Stimulated activated CD4-positive, alpha-beta T cell treated with anti-CD3 and anti-CD28 coated beads, Interleukin-2, amount 100 ng/mL, for 48 hours (primary cell): ENCODE measurements around the gene PNKD.

Experiments used
- DNase-seq, 2 donors: peaks; one replicate each; pipeline ENCODE4 v3.0.0-alpha.2; 2020

Gene PNKD

DNA sequence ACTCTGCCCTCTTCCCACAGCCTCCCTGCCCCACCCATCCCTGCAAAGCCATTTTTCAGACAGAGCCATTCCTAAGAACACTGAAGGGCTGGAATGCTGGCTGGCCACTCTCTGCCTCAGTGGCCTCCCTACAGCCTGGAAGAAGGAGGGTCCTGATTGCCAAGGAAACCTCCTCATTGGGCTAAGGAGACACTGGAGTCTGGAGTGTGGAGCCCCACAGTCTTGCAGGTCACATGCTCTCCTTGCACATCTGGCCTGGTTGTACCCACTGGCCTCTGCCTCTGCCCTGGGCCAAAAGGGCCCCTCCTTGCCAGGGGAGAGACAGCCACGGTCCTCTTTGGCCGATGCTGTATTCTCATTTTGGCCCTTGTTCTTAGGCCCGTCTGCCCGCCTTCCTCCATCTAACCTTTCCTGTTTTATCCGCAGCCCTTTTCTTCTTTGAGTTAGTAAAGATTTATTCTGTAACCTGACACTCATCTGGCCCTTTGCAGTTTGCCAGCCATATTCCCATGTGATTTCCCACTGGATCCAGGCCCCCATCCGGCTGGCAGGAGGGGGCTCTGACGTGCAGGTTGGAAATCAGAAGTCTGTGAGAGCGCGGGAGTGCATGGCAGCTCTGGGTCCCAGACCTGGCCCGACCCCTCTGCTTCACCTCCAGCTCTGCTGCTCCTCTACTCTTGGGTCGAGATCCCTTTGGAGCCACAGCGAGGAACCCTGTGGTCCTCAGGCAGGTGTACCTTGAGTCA lies 75.3 kb downstream of the PNKD start:
- DNase-seq, result no peak

DNA sequence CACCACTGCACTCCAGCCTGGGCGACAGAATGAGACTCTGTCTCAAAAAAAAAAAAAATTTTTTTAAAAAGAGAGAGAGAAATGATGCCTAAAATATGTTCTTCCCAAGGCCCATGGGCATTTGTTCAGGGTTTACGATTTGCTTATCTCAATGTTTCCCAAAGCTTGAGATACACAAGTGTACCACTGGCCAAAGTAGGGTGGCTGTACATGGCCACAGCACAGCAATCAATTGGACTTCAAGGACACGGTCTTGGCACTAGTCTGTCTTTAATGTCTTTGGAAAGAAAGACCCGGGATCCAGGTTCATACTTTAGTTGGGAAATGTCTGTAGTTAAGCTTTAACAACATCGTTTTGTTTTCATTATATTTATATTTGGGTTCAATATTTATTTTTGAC lies 76.9 kb downstream of the PNKD start:
- DNase-seq, result no peak

DNA sequence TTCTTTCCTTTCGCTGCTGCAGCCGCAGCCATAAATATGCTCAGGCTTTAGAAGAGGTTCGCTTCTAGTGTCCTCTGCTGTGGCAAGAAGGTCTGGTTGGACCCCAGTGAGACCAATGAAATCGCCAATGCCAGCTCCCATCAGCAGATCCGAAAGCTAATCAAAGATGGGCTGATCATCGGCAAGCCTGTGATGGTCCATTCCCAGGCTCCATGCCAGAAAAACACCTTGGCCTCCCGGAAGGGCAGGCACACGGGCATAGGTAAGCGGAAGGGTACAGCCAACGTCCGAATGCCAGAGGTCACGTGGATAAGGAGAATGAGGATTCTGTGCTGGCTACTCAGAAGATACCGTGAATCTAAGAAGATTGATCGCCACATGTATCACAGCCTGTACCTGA lies 83.7 kb downstream of the PNKD start:
- DNase-seq, result no peak

DNA sequence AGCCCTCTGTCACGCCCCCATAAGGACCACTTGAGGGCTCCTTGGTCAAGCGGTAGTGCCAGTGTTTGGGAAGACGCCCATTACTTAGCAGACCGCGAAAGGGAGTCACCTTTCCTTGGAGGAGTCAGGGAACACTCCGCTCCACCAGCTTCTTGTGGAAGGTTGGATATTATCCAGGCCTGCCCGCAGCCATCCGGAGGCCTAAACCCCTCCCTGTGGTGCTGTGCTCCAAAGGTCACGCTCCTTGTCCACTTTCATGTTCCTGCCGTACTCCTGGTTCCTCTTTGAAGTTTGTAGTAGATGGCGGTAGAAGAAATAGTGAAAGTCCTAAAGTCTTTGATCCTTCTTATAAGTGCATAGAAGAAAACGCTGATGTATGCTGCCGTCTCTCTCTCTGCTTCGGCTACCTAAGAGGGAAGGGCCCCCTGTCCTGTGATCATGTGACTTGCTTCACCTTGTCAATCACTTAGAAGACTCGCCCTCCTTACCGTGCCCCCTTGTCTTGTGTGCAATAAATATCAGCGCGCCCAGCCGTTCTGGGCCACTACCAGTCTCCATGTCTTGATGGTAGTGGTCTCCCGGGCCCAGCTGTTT lies 84.6 kb downstream of the PNKD start:
- DNase-seq, result no peak

DNA sequence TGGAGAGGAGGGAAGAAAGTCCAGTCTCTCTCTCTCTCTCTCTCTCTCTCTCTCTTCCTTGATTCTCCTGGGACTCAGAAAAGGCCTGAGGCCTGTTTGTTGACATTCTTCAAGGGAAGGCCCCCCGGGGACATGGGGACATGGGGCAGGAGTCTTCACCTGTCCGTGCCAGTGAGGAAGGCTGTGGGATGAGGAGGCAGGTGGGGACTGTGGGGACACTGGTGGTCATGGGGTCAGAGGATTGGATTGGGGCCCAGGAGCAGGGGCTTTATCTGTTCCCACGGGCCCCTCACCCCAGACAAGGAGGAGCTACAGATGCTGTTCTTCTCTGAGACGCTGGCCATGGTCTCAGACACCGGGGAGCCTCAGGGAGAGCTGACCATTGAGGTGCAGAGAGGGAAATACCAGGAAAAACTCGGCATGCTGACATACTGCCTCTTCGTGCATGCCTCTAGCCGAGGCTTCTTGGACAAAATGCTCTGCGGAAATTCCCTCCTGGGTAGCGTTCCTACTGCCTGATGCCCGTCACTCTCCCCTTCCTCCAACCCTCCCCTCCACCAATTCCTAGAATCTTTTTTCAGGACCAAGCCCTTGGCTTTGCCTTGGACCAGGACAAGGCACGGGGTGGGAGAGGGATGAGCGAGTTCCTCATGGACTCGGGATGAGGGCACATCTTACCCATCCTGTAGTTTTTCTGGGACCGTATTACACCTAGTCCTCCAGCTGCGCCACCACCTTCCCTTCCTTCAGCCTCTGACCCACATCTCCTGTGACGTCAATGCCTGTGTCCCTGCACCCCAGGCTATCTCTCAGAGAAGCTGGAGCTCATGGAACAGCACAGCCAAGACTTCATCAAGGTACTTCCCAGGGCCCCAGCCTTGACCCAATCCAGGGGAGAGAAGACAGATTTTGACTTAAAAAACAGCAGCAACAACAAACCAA lies 87.2 kb downstream of the PNKD start:
- DNase-seq, result no peak

DNA sequence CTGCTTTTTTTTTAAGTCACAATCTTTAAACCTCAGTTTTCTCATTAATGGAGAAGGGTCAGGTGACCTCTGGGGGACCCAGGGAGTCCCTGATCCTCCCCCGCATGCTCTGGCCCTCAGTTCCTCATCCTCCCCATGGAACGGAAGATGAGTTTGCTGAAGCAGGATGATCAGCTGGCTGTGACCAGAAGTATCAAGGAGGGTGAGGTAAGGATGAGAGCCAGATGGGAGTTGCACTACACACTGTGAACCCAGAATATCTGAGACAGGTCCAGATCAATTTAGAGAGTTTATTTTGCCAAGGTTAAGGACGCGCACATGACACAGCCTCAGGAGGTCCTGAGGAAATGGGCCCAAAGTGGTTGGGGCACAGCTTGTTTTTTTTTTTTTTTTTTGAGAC lies 90.1 kb downstream of the PNKD start:
- no peak for DNase-seq

DNA sequence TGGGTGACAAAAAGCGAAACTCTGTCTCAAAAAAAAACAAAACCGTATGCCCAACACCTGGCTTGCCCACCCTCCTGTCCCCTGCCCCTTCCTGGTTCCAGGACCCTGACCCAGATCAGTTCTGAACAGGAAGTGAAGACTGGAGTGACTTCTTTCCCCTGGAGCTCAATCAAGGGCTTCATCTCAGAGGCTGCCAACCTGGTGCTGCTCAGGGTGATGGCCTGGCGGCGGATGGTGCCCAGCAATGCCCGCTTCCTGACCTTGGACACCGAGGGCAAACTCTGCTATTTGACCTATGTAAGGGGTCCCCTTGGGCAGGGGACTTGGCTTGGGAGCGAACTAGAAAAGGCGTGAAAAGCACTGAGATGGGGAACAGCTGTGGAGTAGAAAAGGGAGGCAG lies 92.3 kb downstream of the PNKD start:
- no peak for DNase-seq

DNA sequence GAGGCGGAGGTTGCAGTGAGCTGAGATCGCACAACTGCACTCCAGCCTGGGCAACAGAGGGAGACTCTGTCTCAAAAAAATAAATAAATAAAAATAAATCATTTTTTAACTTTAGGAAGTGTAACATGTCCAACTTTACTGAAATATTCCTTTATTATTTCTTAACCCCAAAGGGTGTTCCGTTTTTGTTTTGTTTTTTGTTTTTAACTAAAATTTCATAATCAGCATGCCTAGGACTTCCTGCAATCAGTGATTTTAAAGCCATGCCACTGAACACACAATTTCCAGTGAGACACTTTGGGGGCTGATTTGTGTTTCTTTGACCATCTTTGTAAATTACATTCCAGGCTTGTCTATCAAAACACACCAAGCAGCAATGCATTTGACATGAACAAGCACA lies 93.4 kb downstream of the PNKD start:
- DNase-seq, result no peak

DNA sequence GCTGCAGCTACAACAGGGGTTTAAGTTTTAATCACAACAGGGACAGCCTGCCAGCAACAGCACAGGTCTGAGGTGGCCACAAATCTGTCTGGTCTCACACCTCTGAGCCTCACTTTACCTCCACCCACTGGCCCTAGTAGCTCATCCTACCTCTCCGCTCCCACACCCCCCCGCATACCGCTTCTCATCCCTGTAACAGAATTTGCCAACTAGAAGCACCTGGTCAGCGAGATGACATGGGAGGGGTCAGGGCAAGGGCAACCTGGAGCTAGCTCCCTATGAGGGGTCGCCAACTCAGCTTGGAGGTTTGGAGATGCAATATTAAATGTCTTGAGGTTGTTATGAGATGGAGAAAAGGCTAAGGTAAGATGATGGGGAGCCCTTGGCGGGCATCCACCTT lies 93.9 kb downstream of the PNKD start:
- no peak for DNase-seq

DNA sequence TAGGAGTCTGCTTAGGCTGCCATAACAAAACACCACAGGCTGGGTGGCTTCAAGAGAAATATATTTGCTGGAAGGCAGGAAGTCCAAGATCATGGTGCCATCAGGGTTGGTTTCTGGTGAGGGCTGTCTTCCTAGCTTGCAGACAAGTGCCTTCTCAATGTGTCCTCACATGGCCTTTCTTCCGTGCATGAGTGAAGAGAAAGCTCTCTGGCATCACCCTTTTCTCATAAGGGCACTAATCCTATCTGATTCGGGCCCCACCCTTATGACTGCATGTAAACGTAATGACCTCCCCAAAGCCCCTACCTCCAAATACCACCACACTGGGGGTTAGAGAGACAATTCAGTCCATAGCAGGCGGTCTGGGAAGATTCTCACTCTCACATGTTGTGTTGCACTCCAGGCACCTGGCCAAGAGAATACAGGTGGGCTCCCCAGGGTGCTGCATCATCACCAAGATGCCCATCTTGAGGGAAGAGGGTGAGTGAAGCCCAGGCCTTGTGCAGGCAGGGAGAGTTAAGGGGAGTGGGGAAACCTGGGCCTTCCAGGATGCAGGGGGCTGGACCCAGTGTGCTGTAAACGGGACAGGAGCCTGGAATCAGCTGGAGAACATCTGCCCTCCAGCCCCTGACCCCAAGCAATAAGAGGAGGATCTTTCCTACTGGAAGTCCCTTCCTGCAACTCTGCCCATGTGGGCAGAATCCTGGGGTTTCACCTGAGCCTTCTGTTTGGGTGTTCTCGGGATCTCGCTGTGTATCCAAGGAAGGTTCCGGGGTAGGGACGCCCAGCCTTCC lies 96.5 kb downstream of the PNKD start:
- DNase-seq, result no peak

DNA sequence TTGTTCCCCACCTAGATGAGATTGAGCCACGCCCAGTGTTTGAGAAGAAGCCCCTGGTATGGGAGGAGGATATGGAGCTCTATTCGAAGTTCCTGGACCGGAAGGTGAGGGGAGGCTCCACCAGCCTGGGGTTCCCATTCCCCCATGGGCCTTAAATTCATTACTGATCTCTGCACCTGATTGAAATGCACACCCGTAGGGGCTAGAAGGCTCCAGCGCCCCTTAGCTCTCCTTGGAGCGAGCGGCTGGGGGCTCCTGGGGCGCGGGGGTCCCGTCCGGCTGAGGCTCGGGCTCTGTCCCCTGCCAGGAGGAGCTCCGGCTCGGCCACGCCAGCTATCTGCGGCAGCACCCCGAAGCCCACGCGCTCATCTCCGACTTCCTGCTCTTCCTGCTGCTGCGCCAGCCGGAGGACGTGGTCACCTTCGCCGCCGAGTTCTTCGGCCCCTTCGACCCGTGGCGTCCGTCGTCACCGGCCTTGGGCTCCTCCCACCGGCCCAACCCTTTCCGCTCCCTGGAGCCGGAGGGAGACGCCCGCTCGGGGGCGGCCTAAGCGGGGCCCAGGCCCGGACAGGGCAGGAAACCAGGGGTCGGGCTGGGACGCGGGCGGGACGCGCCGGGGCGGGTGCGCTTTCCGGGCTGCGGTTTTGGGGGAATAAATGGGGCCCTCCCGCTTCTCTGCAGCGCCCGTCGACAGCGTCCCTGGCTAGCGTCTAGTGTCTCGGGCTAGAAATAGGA lies 97.3 kb downstream of the PNKD start:
- peak; percentile 56 to 62 for DNase-seq

DNA sequence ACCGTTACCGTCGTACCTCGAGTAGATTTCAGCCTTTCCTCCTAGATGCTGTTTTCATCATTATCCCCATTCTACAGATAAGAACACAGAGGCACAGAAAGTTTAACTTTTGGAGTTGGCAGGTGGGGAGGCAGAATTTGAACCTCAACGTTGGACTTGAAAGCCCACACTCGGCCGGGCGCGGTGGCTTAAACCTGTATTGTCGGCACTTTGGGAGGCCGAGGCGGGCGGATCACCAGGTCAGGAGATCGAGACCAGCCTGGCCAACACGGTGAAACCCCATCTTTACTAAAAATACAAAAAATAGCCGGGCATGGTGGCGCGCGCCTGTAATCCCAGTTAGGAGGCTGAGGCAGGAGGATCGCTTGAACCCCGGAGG lies 97.8 kb downstream of the PNKD start:
- no peak for DNase-seq

DNA sequence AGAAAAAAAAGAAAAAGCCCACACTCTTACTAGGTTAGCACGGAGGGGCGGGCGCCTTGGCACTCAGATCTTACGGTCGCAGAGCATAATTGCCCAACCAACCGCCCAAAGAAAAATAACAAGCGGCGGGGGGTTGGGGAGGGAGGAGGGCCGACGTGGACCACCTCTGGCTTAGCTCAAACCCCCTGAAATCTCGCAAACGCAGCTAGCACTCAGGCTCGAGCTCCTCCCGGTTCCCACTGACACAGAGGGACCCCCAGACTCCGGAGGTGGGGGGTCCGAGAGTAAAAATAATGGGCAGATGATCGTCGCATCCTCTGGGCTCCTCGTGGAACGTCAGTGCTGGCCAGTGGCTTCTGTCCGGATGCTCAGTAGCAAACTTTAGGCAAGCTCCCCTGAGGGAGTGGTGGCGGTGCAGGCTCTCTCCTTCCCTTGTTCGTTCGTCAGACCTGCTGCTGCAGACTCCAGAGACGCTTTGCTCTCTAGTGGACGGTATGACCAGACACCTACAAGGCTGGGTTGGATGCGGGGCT lies 98.4 kb downstream of the PNKD start:
- no peak for DNase-seq

DNA sequence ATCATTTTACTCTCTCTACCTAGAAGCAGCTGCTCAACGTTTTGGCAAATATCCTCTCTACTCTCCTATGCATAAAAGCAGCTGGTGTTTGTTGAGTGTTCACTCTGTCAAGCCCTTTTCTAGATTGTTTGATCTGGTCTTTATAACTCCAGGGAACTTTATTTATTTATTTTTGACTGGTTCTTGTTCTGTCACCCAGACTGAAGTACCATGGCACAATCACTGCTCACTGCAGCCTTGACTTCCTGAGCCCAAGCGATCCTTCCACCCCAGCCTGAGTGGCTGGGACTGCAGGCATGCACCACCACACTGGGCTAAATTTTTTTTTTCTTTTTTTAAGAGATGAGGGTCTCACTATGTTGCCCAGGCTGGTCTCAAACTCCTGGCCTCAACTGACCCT lies 99.0 kb downstream of the PNKD start:
- no peak for DNase-seq

DNA sequence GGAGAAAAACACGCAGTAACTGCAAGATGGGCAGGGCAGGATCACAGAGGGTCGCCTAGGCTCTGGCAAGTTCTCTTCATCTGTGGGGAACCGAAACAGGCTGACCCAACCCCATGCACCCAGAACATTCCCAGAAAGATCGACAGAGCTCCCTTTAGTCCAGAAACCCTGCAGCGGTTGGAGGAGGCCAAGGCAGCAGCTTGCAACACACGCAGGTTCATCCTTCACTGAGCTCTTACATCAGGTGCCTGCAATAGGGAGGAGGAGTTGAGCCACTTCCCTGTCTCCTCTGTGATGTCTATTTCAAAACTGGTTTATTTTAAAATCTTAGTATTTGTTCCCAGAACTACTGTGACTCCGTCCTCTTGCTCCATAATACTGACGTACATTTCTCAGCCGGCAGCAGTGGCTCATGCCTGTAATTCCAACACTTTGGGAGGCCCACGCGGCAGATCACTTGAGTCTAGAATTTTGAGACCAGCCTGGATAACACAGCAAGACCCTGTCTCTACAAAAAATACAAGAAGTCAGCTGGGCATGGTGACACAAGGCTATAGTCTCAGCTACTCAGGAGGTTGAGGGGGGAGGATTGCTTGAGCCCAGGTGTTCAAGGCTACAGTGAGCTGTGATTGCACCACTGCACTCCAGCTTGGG lies 100.2 kb downstream of the PNKD start:
- no peak for DNase-seq

DNA sequence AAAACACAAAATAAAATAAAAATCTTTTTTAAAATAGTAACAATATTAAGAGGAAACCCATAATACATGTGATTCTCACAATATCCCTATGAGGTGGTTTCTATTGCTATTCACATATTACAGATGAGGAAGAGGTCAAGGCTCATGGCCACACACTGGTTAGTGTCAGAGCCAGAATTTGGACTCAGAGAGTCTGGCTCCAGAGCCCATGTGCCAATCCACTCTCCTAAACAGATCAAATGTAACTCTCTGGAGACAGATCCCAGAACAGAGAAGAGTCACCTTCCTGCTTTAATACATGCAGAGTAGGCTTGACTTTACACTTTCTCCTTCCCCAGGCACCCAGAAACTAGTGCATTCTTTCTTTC lies 101.6 kb downstream of the PNKD start:
- no peak for DNase-seq

DNA sequence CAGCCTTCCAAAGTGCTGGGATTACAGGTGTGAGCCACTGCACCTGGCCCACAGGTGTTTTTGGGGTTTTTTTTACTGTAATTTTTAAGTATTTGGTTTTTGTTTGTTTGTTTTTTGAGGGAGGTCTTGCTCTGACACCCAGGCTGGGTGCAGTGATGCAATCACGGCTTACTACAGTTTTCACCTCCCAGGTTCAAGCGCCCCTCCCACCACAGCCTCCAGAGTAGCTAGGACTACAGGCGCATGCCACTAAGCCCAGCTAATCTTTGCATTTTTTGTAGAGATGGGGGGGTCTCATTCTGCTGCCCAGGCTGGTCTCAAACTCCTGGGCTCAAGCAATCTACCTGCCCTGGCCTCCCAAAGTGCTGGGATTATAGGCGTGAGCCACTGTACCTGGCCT lies 104.5 kb downstream of the PNKD start:
- DNase-seq, result no peak

DNA sequence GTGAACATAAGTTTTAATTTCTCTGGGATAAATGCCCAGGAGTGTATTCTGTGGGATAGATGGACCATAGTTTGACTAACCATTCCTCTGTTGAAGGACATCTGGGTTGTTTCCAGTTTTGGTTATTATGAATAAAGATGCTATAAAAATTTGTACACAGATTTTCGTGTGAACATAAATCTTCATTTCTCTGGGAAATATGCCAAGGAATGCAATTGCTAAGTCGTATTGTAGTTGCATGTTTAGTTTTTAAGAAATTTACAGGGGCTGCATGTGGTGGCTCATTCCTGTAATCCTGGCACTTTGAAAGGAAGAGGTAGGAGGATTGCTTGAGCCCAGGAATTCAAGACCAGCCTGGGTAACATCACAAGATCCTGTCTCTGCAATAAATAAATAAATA lies 104.9 kb downstream of the PNKD start:
- no peak for DNase-seq

DNA sequence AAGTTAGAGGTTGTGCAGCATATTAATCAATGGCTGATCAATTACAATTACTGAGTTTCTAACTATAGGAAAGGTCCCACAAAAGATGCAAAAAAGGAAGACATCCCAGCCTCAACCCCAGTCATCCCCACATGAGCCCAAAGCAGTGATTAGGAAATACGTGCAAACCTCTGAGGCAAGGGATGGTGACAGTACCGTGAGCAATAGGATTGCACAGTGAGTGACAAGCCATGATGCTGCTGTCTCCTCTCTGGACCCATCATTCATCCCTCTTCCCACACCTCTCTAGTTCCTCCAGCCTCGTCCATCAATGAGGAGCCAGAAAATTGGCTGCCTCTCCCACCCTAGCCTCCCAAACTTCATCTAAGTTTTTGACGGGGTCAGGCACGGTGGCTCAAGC lies 107.7 kb downstream of the PNKD start:
- DNase-seq, result no peak

DNA sequence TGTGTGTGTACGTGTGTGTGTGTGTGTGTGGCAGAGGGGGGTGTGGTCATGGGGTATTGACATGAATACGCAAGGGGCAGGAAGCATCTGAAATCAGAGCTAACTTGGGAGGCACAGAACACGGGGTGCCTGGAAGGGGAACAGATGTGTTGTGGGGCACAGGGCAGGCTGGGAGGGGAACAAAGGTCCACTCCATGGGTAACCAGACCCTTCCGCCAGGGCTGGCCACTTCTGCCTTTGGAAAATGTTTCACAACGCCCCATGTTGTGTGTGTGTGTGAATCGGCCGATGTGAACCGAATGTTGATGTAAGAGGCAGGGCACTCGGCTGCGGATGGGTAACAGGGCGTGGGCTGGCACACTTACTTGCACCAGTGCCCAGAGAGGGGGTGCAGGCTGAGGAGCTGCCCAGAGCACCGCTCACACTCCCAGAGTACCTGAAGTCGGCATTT lies 111.6 kb downstream of the PNKD start, which contains the start of gene SLC11A1:
SLC11A1 (plus strand) TSS at position 358 of the 451 bp plus-strand sequence. CDS start 96 bp downstream, outside the sequence.
- no peak for DNase-seq

DNA sequence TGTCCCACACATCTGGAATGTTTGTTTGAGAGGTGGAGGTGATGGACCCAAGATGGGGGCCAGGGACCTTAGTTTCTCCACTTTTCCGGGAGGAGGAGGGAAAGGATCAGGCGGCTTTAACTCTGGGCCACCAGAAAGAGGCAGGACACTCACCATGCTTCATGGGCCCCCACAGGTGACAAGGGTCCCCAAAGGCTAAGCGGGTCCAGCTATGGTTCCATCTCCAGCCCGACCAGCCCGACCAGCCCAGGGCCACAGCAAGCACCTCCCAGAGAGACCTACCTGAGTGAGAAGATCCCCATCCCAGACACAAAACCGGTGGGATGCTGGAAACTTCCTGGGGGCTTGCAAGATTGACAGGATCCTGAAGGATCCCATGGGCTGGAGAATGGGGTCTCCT lies 112.5 kb downstream of the PNKD start:
- DNase-seq, result no peak
